Parathyroid adenoma (tissue), 2 donors: ENCODE results near the gene FAM20B.
"Not testable (repeated sequence)": the region's sequence is repeated elsewhere in the genome, so short reads cannot be mapped to it uniquely, and the experiment has no call there.

Experiments used
- H2AFZ ChIP-seq: fragments of 300-600 bp; sonication (generic); one replicate; pipeline ENCODE4 v1.7.0; 2017; ENCODE audit warnings: antibody characterized with exemption, mild to moderate bottlenecking
- H3K27ac ChIP-seq: fragments of 300-600 bp; sonication (generic); one replicate; pipeline ENCODE4 v1.7.0; 2017
- H3K27me3 ChIP-seq: fragments of 300-600 bp; sonication (generic); one replicate; pipeline ENCODE4 v1.7.0; 2017; ENCODE audit warnings: low read length; ENCODE audit not compliant: control insufficient read depth, insufficient read depth
- H3K36me3 ChIP-seq: fragments of 300-600 bp; sonication (generic); one replicate; pipeline ENCODE4 v1.7.0; 2017; ENCODE audit warnings: low read length; ENCODE audit not compliant: control insufficient read depth, insufficient read depth
- H3K4me1 ChIP-seq: fragments of 300-600 bp; sonication (generic); one replicate; pipeline ENCODE4 v1.7.0; 2017; ENCODE audit warnings: control low read depth
- H3K4me2 ChIP-seq: fragments of 300-600 bp; sonication (generic); one replicate; pipeline ENCODE4 v1.7.0; 2017; ENCODE audit warnings: low read length
- H3K4me3 ChIP-seq: fragments of 300-600 bp; sonication (generic); one replicate; pipeline ENCODE4 v1.7.0; 2017; ENCODE audit warnings: low read depth, low read length
- H3K79me2 ChIP-seq: fragments of 300-600 bp; sonication (generic); one replicate; pipeline ENCODE4 v1.7.0; 2017; ENCODE audit warnings: control low read depth
- H3K9ac ChIP-seq: fragments of 300-600 bp; sonication (generic); one replicate; pipeline ENCODE4 v1.7.0; 2017; ENCODE audit warnings: mild to moderate bottlenecking
- H3K9me3 ChIP-seq: fragments of 300-600 bp; sonication (generic); one replicate; pipeline ENCODE4 v1.7.0; 2017; ENCODE audit warnings: low read length; ENCODE audit not compliant: control insufficient read depth
- CTCF ChIP-seq: fragments of 300-600 bp; sonication (generic); IDR thresholded peaks from one replicate; pipeline ENCODE4 v1.7.0; 2017; ENCODE audit warnings: antibody characterized with exemption, mild to moderate bottlenecking
- donor health status: primary hyperparathyroidism.

Gene FAM20B

GRCh38 chr1:179031855-179032513 lies 6.3 kb downstream of the FAM20B start:
- Histone ChIP-seq H3K36me3 (no peaks in the 10 kb centered on the region), H3K9ac (no peak overlapping the region), H3K9me3 (no peaks in the 10 kb centered on the region), H3K4me1 (peaks cover 4% of the 10 kb centered on the region), H3K27me3 (no peaks in the 10 kb centered on the region), H2AFZ (no peak overlapping the region), H3K4me2 (no peak overlapping the region), H3K4me3 (no peak overlapping the region), H3K79me2 (peaks cover 20% of the 10 kb centered on the region), H3K27ac (no peak overlapping the region)
- TF ChIP-seq CTCF = no peak

- Histone ChIP-seq H3K27ac (no peak overlapping the region), H3K9ac (no peak overlapping the region), H3K79me2 (peaks cover 22% of the 10 kb centered on the region), H3K4me2 (no peak overlapping the region), H3K36me3 (no peaks in the 10 kb centered on the region), H3K9me3 (no peaks in the 10 kb centered on the region), H2AFZ (no peak overlapping the region), H3K4me3 (no peak overlapping the region), H3K27me3 (no peaks in the 10 kb centered on the region), H3K4me1 (no peaks in the 10 kb centered on the region)
- TF ChIP-seq CTCF = no peak
These were observed 9.0 kb downstream of the FAM20B start for GRCh38 chr1:179034720-179035119.

GRCh38 chr1:179036844-179037465 lies 11.3 kb downstream of the FAM20B start:
- Histone ChIP-seq H3K9me3 (no peaks in the 10 kb centered on the region), H3K36me3 (no peaks in the 10 kb centered on the region), H3K27me3 (no peaks in the 10 kb centered on the region), H3K4me2 (no peak overlapping the region), H2AFZ (no peak overlapping the region), H3K4me1 (no peaks in the 10 kb centered on the region), H3K79me2 (peaks cover 22% of the 10 kb centered on the region), H3K4me3 (no peak overlapping the region), H3K27ac (no peak overlapping the region), H3K9ac (no peak overlapping the region)
- TF ChIP-seq CTCF = no peak

GRCh38 chr1:179038528-179039281 lies 13.0 kb downstream of the FAM20B start:
- Histone ChIP-seq H3K4me1 (no peaks in the 10 kb centered on the region), H3K9ac (no peak overlapping the region), H3K4me2 (no peak overlapping the region), H3K4me3 (no peak overlapping the region), H3K27ac (no peak overlapping the region), H3K79me2 (peaks cover 19% of the 10 kb centered on the region), H2AFZ (no peak overlapping the region), H3K9me3 (no peaks in the 10 kb centered on the region), H3K27me3 (no peaks in the 10 kb centered on the region), H3K36me3 (no peaks in the 10 kb centered on the region)
- no peak for TF ChIP-seq CTCF

GRCh38 chr1:179039502-179040174 lies 13.9 kb downstream of the FAM20B start:
- not testable (repeated sequence) for H3K4me3 ChIP-seq, H3K36me3 ChIP-seq, H3K9ac ChIP-seq, H3K27me3 ChIP-seq, H3K4me1 ChIP-seq, H2AFZ ChIP-seq, H3K4me2 ChIP-seq, H3K9me3 ChIP-seq, H3K27ac ChIP-seq
- H3K79me2 ChIP-seq = peaks cover 10% of the 10 kb centered on the region

- H3K4me3 ChIP-seq, H3K9me3 ChIP-seq, H3K4me2 ChIP-seq, H3K36me3 ChIP-seq, H3K9ac ChIP-seq, H3K27me3 ChIP-seq, H3K4me1 ChIP-seq, H2AFZ ChIP-seq, H3K27ac ChIP-seq: not testable (repeated sequence)
- peaks cover 10% of the 10 kb centered on the region for H3K79me2 ChIP-seq
These were observed 14.5 kb downstream of the FAM20B start for GRCh38 chr1:179040175-179040551.
